ENCODE measurements around the gene ADARB2. TPM values are rescaled to one million over a fixed set of nuclear protein-coding genes. Genes with fewer than 3 reads are reported as not detected.

ADARB2 gene
- total and polyA plus RNA-seq, 2 donors (not counting 1 experiment from before 2014, with no cell fraction given): not detected

DNA sequence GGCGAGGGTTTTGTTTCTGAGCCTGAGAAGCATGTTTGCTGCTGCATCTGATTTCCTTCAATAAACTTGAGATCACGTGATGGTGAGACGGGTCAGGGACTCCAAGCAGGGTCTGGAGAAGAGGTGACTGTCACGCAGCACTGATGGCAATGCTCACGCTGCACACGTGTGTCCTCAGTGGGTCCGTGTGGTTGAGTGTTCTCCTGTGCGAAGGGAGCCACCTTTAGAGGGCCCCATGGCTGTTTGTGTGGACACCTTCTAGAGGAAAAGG, 580.8 kb downstream of the ADARB2 start:
- Histone ChIP-seq H3K4me1 (ENCODE audit: control insufficient read depth, extremely low read depth, insufficient read depth, low read length) (no peaks in the 10 kb centered on the region), H4K20me1 (ENCODE audit: control insufficient read depth, extremely low read depth, insufficient read depth, low read length) (no peaks in the 10 kb centered on the region), H3K9ac (ENCODE audit: insufficient read depth, low read length) (no peak overlapping the region), H2AFZ (ENCODE audit: low read length) (no peak overlapping the region), H3K27me3 (ENCODE audit: control insufficient read depth, insufficient read depth, low read length) (no peaks in the 10 kb centered on the region), H3K4me3 (replicated peaks in 1 of 4; ENCODE audit: control extremely low read depth in 1 of 4, insufficient read depth in 1 of 4, low read depth in 3 of 4, low read length in 4 of 4) (no peak overlapping the region), H3K36me3 (ENCODE audit: control insufficient read depth, insufficient read depth, low read length) (no peaks in the 10 kb centered on the region), H3K27ac (ENCODE audit: insufficient read depth, low read length) (no peak overlapping the region), H3K4me2 (ENCODE audit: extremely low read depth, insufficient read depth, low read length) (no peak overlapping the region), H3K9me3 (ENCODE audit: control insufficient read depth, insufficient read depth, low read depth, low read length) (no peaks in the 10 kb centered on the region), H3K79me2 (ENCODE audit: control insufficient read depth, insufficient read depth, low read length) (no peaks in the 10 kb centered on the region)
- no peak for DNase-seq (ENCODE audit: low read depth in 2 of 2)
- TF ChIP-seq, protein P1, sequence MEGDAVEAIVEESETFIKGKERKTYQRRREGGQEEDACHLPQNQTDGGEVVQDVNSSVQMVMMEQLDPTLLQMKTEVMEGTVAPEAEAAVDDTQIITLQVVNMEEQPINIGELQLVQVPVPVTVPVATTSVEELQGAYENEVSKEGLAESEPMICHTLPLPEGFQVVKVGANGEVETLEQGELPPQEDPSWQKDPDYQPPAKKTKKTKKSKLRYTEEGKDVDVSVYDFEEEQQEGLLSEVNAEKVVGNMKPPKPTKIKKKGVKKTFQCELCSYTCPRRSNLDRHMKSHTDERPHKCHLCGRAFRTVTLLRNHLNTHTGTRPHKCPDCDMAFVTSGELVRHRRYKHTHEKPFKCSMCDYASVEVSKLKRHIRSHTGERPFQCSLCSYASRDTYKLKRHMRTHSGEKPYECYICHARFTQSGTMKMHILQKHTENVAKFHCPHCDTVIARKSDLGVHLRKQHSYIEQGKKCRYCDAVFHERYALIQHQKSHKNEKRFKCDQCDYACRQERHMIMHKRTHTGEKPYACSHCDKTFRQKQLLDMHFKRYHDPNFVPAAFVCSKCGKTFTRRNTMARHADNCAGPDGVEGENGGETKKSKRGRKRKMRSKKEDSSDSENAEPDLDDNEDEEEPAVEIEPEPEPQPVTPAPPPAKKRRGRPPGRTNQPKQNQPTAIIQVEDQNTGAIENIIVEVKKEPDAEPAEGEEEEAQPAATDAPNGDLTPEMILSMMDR (conservative IDR thresholded peaks at IDR 0.05 in 1 of 2, IDR thresholded peaks at IDR 0.05 in 1 of 2; ENCODE audit: low read depth in 1 of 2, low read length in 2 of 2): no peak
- no peak for TF ChIP-seq EZH2 (IDR thresholded peaks at IDR 0.05; ENCODE audit: low read length, missing control alignments)

DNA sequence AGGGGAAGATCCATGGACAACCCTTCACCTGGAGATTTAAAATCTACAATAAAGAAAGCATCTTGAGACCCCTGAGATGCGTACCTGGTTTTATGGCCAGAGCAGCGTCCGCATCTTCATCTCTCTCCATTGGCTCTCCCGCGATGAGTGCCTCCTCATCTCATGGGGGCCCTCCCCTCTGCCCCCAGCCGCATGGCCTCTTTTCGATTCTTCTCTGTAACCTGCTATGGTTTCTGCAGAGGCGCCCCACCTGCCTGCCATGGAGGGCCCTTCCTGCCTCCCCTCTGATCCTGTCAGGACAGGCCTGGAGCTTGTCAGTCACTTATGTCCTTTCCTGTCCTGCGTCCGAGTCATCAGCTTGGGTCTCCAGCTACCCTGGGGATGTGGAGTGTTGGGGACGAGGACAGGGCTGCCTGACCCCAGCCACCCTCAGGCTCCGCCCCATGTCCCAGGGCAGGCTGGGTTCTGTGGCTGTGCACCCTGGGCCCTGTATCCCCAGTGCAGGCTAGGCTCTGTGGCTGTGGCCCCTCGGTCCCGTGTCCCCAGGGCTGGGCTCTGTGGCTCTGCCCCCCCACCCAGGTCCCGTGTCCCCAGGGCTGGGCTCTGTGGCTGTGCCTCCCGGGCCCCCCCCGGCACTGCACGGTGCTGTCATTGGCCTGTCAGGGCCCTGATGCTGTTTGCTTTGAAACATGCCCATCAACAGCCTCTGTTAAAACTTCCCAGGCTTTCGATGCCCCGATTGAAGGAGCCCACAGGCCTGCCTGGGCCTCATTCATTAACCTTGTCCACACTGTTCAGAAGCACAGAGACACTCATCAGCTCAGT, 581.3 kb downstream of the ADARB2 start:
- Histone ChIP-seq H2AFZ (ENCODE audit: low read length) (no peak overlapping the region), H3K79me2 (ENCODE audit: control insufficient read depth, insufficient read depth, low read length) (no peaks in the 10 kb centered on the region), H4K20me1 (ENCODE audit: control insufficient read depth, extremely low read depth, insufficient read depth, low read length) (no peaks in the 10 kb centered on the region), H3K27me3 (ENCODE audit: control insufficient read depth, insufficient read depth, low read length) (no peaks in the 10 kb centered on the region), H3K4me2 (ENCODE audit: extremely low read depth, insufficient read depth, low read length) (no peak overlapping the region), H3K9me3 (ENCODE audit: control insufficient read depth, insufficient read depth, low read depth, low read length) (no peaks in the 10 kb centered on the region), H3K27ac (ENCODE audit: insufficient read depth, low read length) (no peak overlapping the region), H3K4me3 (replicated peaks in 1 of 4; ENCODE audit: control extremely low read depth in 1 of 4, insufficient read depth in 1 of 4, low read depth in 3 of 4, low read length in 4 of 4) (no peak overlapping the region), H3K4me1 (ENCODE audit: control insufficient read depth, extremely low read depth, insufficient read depth, low read length) (no peaks in the 10 kb centered on the region), H3K36me3 (ENCODE audit: control insufficient read depth, insufficient read depth, low read length) (no peaks in the 10 kb centered on the region), H3K9ac (ENCODE audit: insufficient read depth, low read length) (no peak overlapping the region)
- DNase-seq (ENCODE audit: low read depth in 2 of 2): no peak
- TF ChIP-seq, protein P1 (conservative IDR thresholded peaks at IDR 0.05 in 1 of 2, IDR thresholded peaks at IDR 0.05 in 1 of 2; ENCODE audit: low read depth in 1 of 2, low read length in 2 of 2): no peak
- no peak for TF ChIP-seq EZH2 (IDR thresholded peaks at IDR 0.05; ENCODE audit: low read length, missing control alignments)

DNA sequence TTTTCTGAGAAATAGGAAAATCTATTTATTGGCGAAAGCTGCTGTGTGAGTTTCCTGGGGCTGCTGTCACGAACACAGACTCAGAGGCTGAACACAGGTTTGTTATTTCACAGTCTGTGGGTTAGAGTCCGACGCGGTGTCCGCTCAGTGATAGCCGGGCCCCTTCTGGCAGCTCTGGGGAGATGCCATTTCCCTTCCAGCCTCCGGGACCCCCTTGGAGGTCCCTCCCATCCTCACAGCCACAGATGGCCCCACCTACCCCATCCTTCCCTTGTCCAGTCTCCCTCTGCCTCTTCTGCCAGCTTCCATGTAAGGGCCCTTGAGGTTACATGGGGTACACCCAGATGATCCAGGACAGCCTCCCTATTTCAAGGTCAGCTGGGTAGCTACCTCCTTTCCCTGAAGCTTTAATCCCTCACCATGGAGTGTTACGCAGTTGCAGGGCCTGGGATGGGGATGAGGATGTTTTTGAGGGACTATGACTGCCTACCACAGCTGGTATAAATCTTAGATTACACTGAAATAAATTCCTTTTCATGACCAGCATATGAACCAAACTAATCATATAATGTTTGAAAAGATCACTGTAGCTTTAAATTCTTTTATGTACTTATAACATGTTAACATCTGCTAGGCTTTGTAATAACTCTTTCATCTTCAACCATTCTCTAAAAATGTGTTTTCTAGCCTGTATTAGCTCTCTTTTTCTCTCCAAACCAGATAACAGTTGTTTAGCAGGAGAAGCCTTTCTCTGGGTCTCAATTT, 582.6 kb downstream of the ADARB2 start:
- no peaks in the 10 kb centered on the region for H3K36me3 ChIP-seq (ENCODE audit: control insufficient read depth, insufficient read depth, low read length)
- H3K4me2 ChIP-seq (ENCODE audit: extremely low read depth, insufficient read depth, low read length): no peak overlapping the region
- no peak overlapping the region for H2AFZ ChIP-seq (ENCODE audit: low read length)
- H3K27me3 ChIP-seq (ENCODE audit: control insufficient read depth, insufficient read depth, low read length): no peaks in the 10 kb centered on the region
- no peaks in the 10 kb centered on the region for H3K79me2 ChIP-seq (ENCODE audit: control insufficient read depth, insufficient read depth, low read length)
- DNase-seq (ENCODE audit: low read depth in 2 of 2): no peak
- H3K4me1 ChIP-seq (ENCODE audit: control insufficient read depth, extremely low read depth, insufficient read depth, low read length): no peaks in the 10 kb centered on the region
- H3K4me3 ChIP-seq (replicated peaks in 1 of 4; ENCODE audit: control extremely low read depth in 1 of 4, insufficient read depth in 1 of 4, low read depth in 3 of 4, low read length in 4 of 4): no peak overlapping the region
- no peaks in the 10 kb centered on the region for H4K20me1 ChIP-seq (ENCODE audit: control insufficient read depth, extremely low read depth, insufficient read depth, low read length)
- H3K27ac ChIP-seq (ENCODE audit: insufficient read depth, low read length): no peak overlapping the region
- TF ChIP-seq, protein P1 (conservative IDR thresholded peaks at IDR 0.05 in 1 of 2, IDR thresholded peaks at IDR 0.05 in 1 of 2; ENCODE audit: low read depth in 1 of 2, low read length in 2 of 2): no peak
- no peak for TF ChIP-seq EZH2 (IDR thresholded peaks at IDR 0.05; ENCODE audit: low read length, missing control alignments)
- H3K9ac ChIP-seq (ENCODE audit: insufficient read depth, low read length): no peak overlapping the region
- H3K9me3 ChIP-seq (ENCODE audit: control insufficient read depth, insufficient read depth, low read depth, low read length): no peaks in the 10 kb centered on the region
